NCI-H1436 treated with DMSO at 0.1 percent for 48 hours (cell line): Measurements from ENCODE around the gene NUDT17.

Experiments used
- DNase-seq: peaks from one replicate; lab custom pipeline; 2025; lab: John Stamatoyannopoulos, UW

The NUDT17 gene

GRCh38 chr1:145847827-145848226, 2.4 kb downstream of the NUDT17 start:
- no peak for DNase-seq

GRCh38 chr1:145849356-145850160, 4.1 kb downstream of the NUDT17 start:
- no peak for DNase-seq

GRCh38 chr1:145855426-145855948, 10.1 kb downstream of the NUDT17 start:
- no peak for DNase-seq

- no peak for DNase-seq
Observed at GRCh38 chr1:145857170-145857569, 11.7 kb downstream of the NUDT17 start.

GRCh38 chr1:145858238-145858900, 12.9 kb downstream of the NUDT17 start:
- no peak for DNase-seq

GRCh38 chr1:145858901-145859490, 13.6 kb downstream of the NUDT17 start, which contains the start of gene PIAS3:
PIAS3 (minus strand) TSS chr1:145859081; CDS start chr1:145858990, 91 bp downstream.
- DNase-seq, result peak; percentile 31

- peak; percentile 15 for DNase-seq
Observed at GRCh38 chr1:145859491-145860023, 14.1 kb downstream of the NUDT17 start.

- DNase-seq, result no peak
Observed at GRCh38 chr1:145863282-145864018, 18.0 kb downstream of the NUDT17 start.

GRCh38 chr1:145868232-145868631, 22.8 kb downstream of the NUDT17 start:
- DNase-seq, result no peak

GRCh38 chr1:145871994-145872924, 26.8 kb downstream of the NUDT17 start:
- DNase-seq, result no peak

- DNase-seq, result no peak
Observed at GRCh38 chr1:145874646-145875045, 29.2 kb downstream of the NUDT17 start.

GRCh38 chr1:145877923-145878486, 32.6 kb downstream of the NUDT17 start:
- DNase-seq, result no peak

- DNase-seq, result no peak
Observed at GRCh38 chr1:145878724-145879123, 33.3 kb downstream of the NUDT17 start.

GRCh38 chr1:145879775-145880174, 34.3 kb downstream of the NUDT17 start:
- no peak for DNase-seq

- no peak for DNase-seq
Observed at GRCh38 chr1:145884675-145885074, 39.2 kb downstream of the NUDT17 start.

GRCh38 chr1:145885738-145886287, 40.4 kb downstream of the NUDT17 start, which contains the start of gene ANKRD35:
ANKRD35 (minus strand) TSS chr1:145885866; CDS start chr1:145885758, 108 bp downstream.
- no peak for DNase-seq

- DNase-seq, result no peak
Observed at GRCh38 chr1:145886390-145886789, 41.0 kb downstream of the NUDT17 start.

- no peak for DNase-seq
Observed at GRCh38 chr1:145886816-145887215, 41.4 kb downstream of the NUDT17 start.

GRCh38 chr1:145887631-145888030, 42.2 kb downstream of the NUDT17 start:
- DNase-seq, result no peak

GRCh38 chr1:145889722-145890121, 44.3 kb downstream of the NUDT17 start:
- DNase-seq, result no peak
